Nephron (organoid): ENCODE results near the gene WRNIP1.
A peak's percentile ranks its signal among the peaks of the same experiment; 100 is the strongest.
"Not testable (repeated sequence)": the region's sequence is repeated elsewhere in the genome, so short reads cannot be mapped to it uniquely, and the experiment has no call there.

Experiments used
- H3K27ac Mint-ChIP-seq, 3 experiments: 2 replicates each; pipeline ENCODE4 v1.8.0; 2020; ENCODE audit warnings: mixed read lengths in 3 of 3, mild to moderate bottlenecking in 2 of 3, moderate library complexity in 1 of 3
- H3K27me3 Mint-ChIP-seq: 2 replicates; pipeline ENCODE4 v1.8.0; 2021; ENCODE audit warnings: low read depth, mild to moderate bottlenecking, moderate library complexity, mixed read lengths
- H3K36me3 Mint-ChIP-seq: 2 replicates; pipeline ENCODE4 v1.8.0; 2020; ENCODE audit warnings: low read depth, mixed read lengths
- H3K4me1 Mint-ChIP-seq: 2 replicates; pipeline ENCODE4 v1.8.0; 2020; ENCODE audit warnings: mixed read lengths
- H3K4me3 Mint-ChIP-seq, 3 experiments: 2 replicates each; pipeline ENCODE4 v1.8.0; 2020; ENCODE audit warnings: mild to moderate bottlenecking in 3 of 3, mixed read lengths in 3 of 3, moderate library complexity in 2 of 3
- H3K9me3 Mint-ChIP-seq: 2 replicates; pipeline ENCODE4 v1.8.0; 2020; ENCODE audit warnings: mixed read lengths
- TF ChIP-seq, protein P1 (sequence below), 3 experiments: fragments of 200-600 bp; sonication (generic); IDR thresholded peaks; one replicate each; pipeline ENCODE4 v1.5.0; 2021; ENCODE audit warnings: antibody characterized with exemption in 3 of 3; ENCODE audit not compliant: unreplicated experiment in 3 of 3

The WRNIP1 gene

DNA sequence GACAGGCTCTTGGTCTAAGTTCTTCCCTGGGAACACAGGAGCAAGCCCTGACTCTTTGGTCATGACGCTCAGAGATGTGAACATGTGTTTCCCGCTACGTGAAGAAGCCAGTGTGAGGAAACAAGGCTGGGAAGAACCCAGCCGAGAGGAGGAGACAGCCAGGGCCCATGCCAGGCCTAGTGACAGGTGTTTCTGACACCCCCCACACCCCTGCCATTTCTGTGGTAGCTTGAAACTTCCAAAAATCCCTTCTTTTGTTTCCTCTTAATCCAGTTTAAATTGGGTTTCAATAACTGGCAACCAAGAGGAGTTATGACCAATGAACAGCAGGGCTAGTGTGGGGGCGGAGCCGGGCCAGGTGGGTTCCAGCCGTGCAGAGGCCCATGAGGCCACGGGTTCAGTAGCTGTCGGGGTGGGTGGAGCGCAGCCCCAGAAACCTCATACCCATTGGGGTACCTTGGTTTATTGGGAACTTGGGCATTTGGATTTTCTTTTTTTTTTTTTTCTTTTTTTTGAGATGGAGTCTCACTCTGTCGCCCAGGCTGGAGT is 33.5 kb downstream of the WRNIP1 start:
- Mint-ChIP-seq H3K27me3 (no peaks in the 10 kb centered on the region), H3K36me3 (peaks cover 7% of the 10 kb centered on the region), H3K4me1 (peaks cover 37% of the 10 kb centered on the region), H3K27ac (peak overlapping the region; percentile 27 to 44 (median 28)), H3K9me3 (no peaks in the 10 kb centered on the region), H3K4me3 (no peak overlapping the region)
- TF ChIP-seq, protein P1, sequence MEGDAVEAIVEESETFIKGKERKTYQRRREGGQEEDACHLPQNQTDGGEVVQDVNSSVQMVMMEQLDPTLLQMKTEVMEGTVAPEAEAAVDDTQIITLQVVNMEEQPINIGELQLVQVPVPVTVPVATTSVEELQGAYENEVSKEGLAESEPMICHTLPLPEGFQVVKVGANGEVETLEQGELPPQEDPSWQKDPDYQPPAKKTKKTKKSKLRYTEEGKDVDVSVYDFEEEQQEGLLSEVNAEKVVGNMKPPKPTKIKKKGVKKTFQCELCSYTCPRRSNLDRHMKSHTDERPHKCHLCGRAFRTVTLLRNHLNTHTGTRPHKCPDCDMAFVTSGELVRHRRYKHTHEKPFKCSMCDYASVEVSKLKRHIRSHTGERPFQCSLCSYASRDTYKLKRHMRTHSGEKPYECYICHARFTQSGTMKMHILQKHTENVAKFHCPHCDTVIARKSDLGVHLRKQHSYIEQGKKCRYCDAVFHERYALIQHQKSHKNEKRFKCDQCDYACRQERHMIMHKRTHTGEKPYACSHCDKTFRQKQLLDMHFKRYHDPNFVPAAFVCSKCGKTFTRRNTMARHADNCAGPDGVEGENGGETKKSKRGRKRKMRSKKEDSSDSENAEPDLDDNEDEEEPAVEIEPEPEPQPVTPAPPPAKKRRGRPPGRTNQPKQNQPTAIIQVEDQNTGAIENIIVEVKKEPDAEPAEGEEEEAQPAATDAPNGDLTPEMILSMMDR (IDR thresholded peaks at IDR 0.05; ENCODE audit: unreplicated experiment in 3 of 3) = no peak

DNA sequence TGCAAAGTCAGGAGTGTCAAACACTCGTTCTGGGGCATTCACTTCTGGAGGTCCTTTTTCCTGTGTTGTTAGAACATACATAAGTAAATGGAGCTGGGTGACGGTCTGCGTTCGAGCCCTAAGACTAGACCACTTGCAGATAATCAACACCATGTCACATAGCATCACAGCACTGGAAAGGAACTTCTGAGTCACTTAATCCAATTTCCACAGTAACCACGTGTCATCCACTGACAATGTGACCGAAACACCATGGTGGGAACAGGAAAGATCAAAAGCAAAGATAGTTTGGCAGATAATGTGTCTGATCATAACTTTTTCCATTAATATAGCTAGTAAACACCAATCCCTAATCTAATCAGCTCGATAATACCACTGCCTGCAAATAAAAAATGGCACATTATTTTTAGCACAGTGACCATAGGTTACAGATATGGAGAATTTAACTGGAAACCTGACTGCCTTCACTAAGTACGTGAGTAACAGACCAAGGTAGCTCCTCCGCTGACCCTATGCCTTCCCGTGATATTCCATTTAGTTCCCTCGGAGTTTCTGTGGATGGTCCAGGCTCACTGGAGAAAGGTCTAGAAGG is 34.8 kb downstream of the WRNIP1 start:
- Mint-ChIP-seq H3K27me3 (no peaks in the 10 kb centered on the region), H3K9me3 (no peaks in the 10 kb centered on the region), H3K4me1 (peaks cover 30% of the 10 kb centered on the region), H3K27ac (no peak overlapping the region), H3K36me3 (peaks cover 7% of the 10 kb centered on the region), H3K4me3 (no peak overlapping the region)
- TF ChIP-seq, protein P1 (IDR thresholded peaks at IDR 0.05; ENCODE audit: unreplicated experiment in 3 of 3) = no peak

GRCh38 chr6:2800552-2801316 is 35.5 kb downstream of the WRNIP1 start:
- Mint-ChIP-seq H3K27me3 (no peaks in the 10 kb centered on the region), H3K4me1 (peaks cover 28% of the 10 kb centered on the region), H3K27ac (no peak overlapping the region), H3K4me3 (no peak overlapping the region), H3K36me3 (peaks cover 4% of the 10 kb centered on the region), H3K9me3 (no peaks in the 10 kb centered on the region)
- TF ChIP-seq, protein P1 (IDR thresholded peaks at IDR 0.05; ENCODE audit: unreplicated experiment in 3 of 3) = no peak

DNA sequence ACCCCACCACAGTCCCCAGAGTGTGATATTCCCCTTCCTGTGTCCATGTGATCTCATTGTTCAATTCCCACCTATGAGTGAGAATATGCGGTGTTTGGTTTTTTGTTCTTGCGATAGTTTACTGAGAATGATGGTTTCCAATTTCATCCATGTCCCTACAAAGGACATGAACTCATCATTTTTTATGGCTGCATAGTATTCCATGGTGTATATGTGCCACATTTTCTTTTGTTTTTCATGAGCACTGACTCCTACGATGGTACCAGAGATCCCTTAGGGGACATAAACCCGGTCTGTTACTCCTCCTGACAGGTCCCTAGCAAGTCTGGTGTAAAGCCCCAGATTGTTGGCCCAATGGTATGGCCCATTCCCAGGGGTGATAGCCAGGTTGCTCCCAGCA is 36.5 kb downstream of the WRNIP1 start:
- peaks cover 32% of the 10 kb centered on the region for H3K4me1 Mint-ChIP-seq
- H3K9me3 Mint-ChIP-seq, H3K27ac Mint-ChIP-seq, H3K4me3 Mint-ChIP-seq, H3K27me3 Mint-ChIP-seq, H3K36me3 Mint-ChIP-seq: not testable (repeated sequence)

GRCh38 chr6:2802521-2803060 is 37.4 kb downstream of the WRNIP1 start:
- no peaks in the 10 kb centered on the region for H3K36me3 Mint-ChIP-seq
- no peak overlapping the region for H3K4me3 Mint-ChIP-seq
- TF ChIP-seq, protein P1 (IDR thresholded peaks at IDR 0.05; ENCODE audit: unreplicated experiment in 3 of 3) = no peak
- H3K9me3 Mint-ChIP-seq = no peaks in the 10 kb centered on the region
- H3K27me3 Mint-ChIP-seq = no peaks in the 10 kb centered on the region
- peaks cover 32% of the 10 kb centered on the region for H3K4me1 Mint-ChIP-seq
- H3K27ac Mint-ChIP-seq = no peak overlapping the region

DNA sequence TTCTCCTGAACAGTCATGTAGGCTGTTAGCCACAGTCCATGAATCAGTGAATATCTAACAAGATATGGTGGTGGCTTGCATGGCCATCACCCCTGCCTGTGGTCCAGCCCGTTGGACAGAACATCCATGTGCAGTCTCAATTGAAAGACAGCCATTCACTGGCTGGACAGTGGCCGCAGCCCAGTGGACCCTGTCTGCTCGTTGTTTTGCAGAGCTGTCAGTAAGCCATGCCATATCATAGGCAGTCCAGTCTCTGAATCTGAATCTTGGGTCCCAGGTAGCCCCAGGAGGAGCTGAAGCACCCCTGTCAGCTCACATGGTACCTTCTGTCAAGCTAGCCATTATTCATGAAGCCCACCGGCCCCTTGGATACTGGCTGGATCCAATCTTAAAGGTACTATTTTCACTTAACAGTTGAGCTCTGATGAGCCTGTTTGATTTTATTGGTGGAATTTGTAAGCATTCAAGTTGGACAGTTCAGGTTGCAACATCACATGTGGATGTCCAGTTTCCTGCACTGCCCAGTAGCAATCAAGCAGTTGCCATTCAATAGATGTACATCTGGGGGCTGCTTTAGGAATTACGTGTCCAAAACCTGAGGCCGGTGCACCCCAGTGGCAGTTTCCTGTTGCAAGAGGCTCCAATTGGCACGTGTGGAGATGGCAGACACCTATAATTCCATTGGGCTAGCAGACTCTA is 38.7 kb downstream of the WRNIP1 start:
- TF ChIP-seq, protein P1 (IDR thresholded peaks at IDR 0.05; ENCODE audit: unreplicated experiment in 3 of 3) = no peak
- H3K9me3 Mint-ChIP-seq = no peaks in the 10 kb centered on the region
- no peaks in the 10 kb centered on the region for H3K36me3 Mint-ChIP-seq
- H3K4me1 Mint-ChIP-seq = peaks cover 23% of the 10 kb centered on the region
- no peaks in the 10 kb centered on the region for H3K27me3 Mint-ChIP-seq
- no peak overlapping the region for H3K27ac Mint-ChIP-seq
- no peak overlapping the region for H3K4me3 Mint-ChIP-seq
